Progenitor cell of endocrine pancreas (in vitro differentiated cells): ENCODE data around the gene FKBP1A. TPM values are rescaled to one million over a fixed set of nuclear protein-coding genes. Genes with fewer than 3 reads are reported as not detected.

Experiments used
- DNase-seq: peaks from one replicate; pipeline ENCODE4 v3.0.0; 2021; ENCODE audit warnings: low spot score; ENCODE audit not compliant: unreplicated experiment
- H3K27ac Mint-ChIP-seq: 2 replicates; pipeline ENCODE4 v1.8.0; 2021; ENCODE audit warnings: mild to moderate bottlenecking, moderate library complexity, mixed read lengths
- H3K27me3 Mint-ChIP-seq: 2 replicates; pipeline ENCODE4 v1.8.0; 2021; ENCODE audit warnings: mixed read lengths
- H3K36me3 Mint-ChIP-seq: 2 replicates; pipeline ENCODE4 v1.8.0; 2022; ENCODE audit warnings: mixed read lengths; ENCODE audit not compliant: insufficient read depth
- H3K4me1 Mint-ChIP-seq: 2 replicates; pipeline ENCODE4 v1.8.0; 2021; ENCODE audit warnings: low read depth, mixed read lengths
- H3K4me3 Mint-ChIP-seq: 2 replicates; pipeline ENCODE4 v1.8.0; 2021; ENCODE audit warnings: low read depth, mild to moderate bottlenecking, moderate library complexity, mixed read lengths
- H3K9me3 Mint-ChIP-seq: 2 replicates; pipeline ENCODE4 v1.8.0; 2021; ENCODE audit warnings: low read depth, mixed read lengths
- CTCF ChIP-seq: fragments of 200-600 bp; sonication (generic); IDR thresholded peaks from one replicate; pipeline ENCODE4 v1.5.0; 2021; ENCODE audit warnings: antibody characterized with exemption, mild to moderate bottlenecking; ENCODE audit not compliant: unreplicated experiment
- total RNA-seq: library from RNA; stranded (reverse); gene quantifications from 2 replicates; pipeline ENCODE4 v1.2.1, GENCODE V29; 2021

The FKBP1A gene
- total RNA-seq, 1 donor from 2014 or later: 149 TPM

GRCh38 chr20:1378735-1379125, 14.1 kb downstream of the FKBP1A start:
- no peaks in the 10 kb centered on the region for H3K9me3 Mint-ChIP-seq
- DNase-seq: no peak
- H3K27me3 Mint-ChIP-seq: no peaks in the 10 kb centered on the region
- peaks cover 27% of the 10 kb centered on the region for H3K4me1 Mint-ChIP-seq
- no peak for TF ChIP-seq CTCF
- no peak overlapping the region for H3K27ac Mint-ChIP-seq
- peaks cover 2% of the 10 kb centered on the region for H3K36me3 Mint-ChIP-seq
- H3K4me3 Mint-ChIP-seq: no peak overlapping the region

GRCh38 chr20:1377984-1378734, 14.7 kb downstream of the FKBP1A start:
- no peaks in the 10 kb centered on the region for H3K9me3 Mint-ChIP-seq

GRCh38 chr20:1377341-1377871, 15.4 kb downstream of the FKBP1A start:
- H3K4me3 Mint-ChIP-seq: no peak overlapping the region
- peaks cover 19% of the 10 kb centered on the region for H3K4me1 Mint-ChIP-seq
- H3K36me3 Mint-ChIP-seq: peaks cover 2% of the 10 kb centered on the region
- no peak for DNase-seq
- no peak overlapping the region for H3K27ac Mint-ChIP-seq
- no peak for TF ChIP-seq CTCF
- no peaks in the 10 kb centered on the region for H3K27me3 Mint-ChIP-seq
- no peaks in the 10 kb centered on the region for H3K9me3 Mint-ChIP-seq

More at GRCh38 chr20:1377984-1378734, 14.7 kb downstream of the FKBP1A start:
- Mint-ChIP-seq H3K27me3 (no peaks in the 10 kb centered on the region), H3K4me1 (peaks cover 22% of the 10 kb centered on the region), H3K27ac (no peak overlapping the region), H3K4me3 (no peak overlapping the region), H3K36me3 (peaks cover 2% of the 10 kb centered on the region)
- no peak for DNase-seq
- TF ChIP-seq CTCF: no peak

GRCh38 chr20:1376408-1377270, 16.2 kb downstream of the FKBP1A start:
- Mint-ChIP-seq H3K4me3 (no peak overlapping the region), H3K9me3 (no peaks in the 10 kb centered on the region), H3K27me3 (no peaks in the 10 kb centered on the region), H3K4me1 (peaks cover 18% of the 10 kb centered on the region), H3K27ac (no peak overlapping the region), H3K36me3 (peaks cover 3% of the 10 kb centered on the region)
- no peak for TF ChIP-seq CTCF
- no peak for DNase-seq

GRCh38 chr20:1376007-1376406, 16.8 kb downstream of the FKBP1A start:
- Mint-ChIP-seq H3K4me3 (no peak overlapping the region), H3K27me3 (no peaks in the 10 kb centered on the region), H3K27ac (no peak overlapping the region), H3K9me3 (no peaks in the 10 kb centered on the region), H3K36me3 (peaks cover 4% of the 10 kb centered on the region), H3K4me1 (peaks cover 16% of the 10 kb centered on the region)
- no peak for TF ChIP-seq CTCF
- no peak for DNase-seq
